NCI-H2227 (cell line): Measurements from ENCODE around the gene FHOD3.

Experiments used
- DNase-seq: peaks from one replicate; lab custom pipeline; 2025; ENCODE audit not compliant: unreplicated experiment; lab: John Stamatoyannopoulos, UW

FHOD3 gene

DNA sequence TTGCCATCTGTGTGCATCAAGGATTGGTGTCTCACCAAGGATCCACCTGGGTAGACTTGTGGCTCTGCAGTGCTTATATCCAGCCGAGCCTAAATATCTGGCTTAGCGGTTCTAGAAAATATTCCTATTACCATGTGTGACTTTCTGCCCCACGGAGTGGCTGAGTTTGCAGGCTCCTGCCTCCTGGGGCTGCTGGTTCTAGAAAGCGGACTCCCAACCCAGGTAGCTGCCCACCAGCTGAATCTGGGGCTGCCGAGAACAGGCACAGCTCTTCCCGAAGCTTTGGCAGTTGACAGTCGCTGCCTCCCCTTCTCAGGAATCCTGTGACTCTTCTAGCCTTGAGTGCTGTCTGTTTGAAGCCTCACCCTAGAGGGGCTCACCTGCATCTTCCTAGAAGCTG is 426.7 kb downstream of the FHOD3 start:
- DNase-seq, result no peak

DNA sequence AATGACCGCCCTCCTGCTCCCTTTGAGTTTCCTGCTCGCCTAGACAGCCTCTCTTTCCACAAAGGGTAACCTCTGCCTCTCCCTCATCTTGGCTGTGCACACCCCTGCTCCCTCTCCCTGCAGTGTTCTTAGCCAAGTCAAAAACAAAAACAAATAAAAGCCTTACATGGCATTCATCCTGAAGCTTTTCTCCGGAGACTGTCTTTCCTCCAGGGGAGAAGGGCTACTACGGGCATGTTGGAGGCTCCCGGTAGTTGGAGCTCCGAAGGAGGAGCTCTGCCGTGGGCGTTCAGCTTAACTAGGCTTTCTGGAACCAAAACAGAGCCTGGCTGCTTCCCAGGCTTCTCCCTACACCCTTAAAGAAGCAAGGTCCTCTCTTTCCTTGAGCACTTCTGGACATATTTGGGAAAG is 427.1 kb downstream of the FHOD3 start:
- no peak for DNase-seq

DNA sequence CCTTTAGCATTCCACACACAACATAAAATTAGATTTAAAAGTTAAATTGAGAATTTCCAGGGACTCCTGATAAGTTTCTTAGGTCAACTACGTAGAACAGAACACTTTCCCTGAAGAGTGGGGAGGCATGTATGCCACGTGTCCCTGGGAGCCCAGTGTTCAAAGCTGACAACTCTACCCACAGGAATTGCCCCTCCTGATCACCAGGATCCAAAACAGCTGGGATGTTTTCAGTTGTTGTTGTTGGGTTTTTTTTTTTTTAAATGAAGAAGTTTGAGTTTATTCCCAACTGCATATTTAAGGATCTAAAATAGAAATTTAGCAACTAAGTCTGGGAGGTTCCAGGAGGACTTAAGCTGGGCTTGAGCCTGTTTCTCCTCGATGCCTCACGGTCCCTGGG is 430.8 kb downstream of the FHOD3 start:
- no peak for DNase-seq

DNA sequence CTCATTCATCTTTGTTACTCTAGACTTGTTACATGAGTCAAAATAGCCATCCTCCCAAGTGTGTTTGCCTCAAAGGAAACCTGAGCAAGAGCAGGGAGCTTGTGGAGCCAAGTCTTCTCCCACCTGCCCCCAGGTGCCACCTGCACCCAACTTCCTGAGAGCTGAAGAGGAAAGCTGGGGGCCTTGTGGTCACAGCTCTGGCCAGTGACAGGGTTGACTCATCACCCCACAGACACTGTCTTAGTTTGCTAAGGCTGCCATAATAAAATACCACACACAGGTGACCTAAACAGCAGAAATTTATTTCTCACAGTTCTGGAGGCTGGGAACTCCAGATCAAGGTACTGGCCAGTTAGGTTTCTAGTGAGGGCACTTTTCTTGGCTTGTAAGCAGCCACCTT is 431.7 kb downstream of the FHOD3 start:
- DNase-seq, result no peak

DNA sequence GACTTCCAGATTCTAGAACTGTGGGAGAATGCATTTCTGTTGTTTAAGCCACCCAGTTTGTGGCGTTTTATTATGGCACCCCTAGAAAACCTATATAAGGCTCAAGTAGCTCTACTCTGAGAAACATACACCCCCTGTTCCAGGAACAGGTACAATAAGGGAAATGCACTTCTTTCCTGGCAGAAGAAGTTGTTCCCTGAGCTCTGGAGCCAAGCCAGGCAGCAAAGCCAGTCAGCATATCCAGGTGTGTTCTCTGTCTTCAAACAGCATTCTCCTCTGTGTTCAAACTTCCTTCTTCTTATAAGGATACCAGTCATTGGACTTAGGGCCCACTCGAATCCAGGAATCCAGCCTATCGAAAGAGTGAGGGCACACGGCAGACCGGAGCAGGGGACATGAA is 434.8 kb downstream of the FHOD3 start:
- DNase-seq, result no peak

DNA sequence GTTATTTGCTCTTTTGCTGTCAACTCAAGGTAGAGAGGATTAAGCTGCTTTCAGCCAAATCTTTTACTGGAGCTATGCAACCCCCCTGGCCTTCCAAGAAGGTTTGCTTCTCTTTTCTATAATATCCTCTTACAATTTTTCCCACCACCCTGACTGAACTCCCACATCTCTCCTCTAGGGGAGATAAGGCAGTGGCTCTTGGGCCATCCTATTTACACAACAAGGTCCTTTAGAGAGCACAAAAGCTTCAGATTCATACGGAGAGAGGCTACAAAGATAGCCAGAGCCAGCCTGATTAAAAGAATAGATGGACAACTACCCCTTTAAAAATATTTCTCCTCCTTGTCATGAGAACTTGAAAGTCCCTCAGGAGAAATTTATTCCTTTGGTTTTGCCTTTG is 435.6 kb downstream of the FHOD3 start:
- DNase-seq, result no peak

DNA sequence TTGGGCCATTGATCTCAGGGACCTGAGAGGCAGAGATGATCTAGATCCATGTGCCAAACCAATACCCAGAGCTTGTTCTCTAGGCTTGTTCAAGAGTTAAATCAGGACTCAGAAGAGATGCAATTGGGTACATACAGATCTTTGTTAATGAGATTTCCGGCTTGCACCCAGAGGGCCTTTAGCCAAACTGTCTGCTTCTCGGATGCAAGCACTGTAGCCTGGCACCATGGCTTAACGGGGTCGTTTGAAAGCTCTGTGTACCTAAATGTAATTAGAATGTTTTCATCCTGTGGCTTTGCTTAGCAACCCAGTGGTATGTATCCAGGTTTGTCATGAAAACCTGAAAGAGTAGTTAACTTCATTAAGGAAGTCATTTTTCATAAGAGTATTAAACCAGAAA is 437.1 kb downstream of the FHOD3 start:
- DNase-seq, result no peak

DNA sequence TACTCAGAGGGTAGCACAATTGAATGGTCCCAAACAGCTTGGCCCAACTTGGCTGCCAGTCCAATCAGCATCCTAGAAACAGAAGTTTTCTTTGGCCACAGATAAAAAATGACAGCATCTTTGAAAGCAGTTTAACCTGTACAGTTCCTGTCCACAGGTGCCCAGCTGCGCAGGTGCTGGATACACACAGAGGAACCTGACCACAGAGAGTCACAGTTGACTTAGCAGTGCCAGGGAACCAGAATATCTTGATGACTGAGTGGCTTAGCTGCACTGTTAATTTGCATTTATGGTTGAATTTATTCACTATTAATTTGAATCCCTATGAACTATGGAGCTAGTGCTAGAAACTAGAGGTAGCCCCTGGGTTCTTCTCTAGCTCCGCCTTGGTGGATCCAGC is 437.6 kb downstream of the FHOD3 start:
- no peak for DNase-seq

DNA sequence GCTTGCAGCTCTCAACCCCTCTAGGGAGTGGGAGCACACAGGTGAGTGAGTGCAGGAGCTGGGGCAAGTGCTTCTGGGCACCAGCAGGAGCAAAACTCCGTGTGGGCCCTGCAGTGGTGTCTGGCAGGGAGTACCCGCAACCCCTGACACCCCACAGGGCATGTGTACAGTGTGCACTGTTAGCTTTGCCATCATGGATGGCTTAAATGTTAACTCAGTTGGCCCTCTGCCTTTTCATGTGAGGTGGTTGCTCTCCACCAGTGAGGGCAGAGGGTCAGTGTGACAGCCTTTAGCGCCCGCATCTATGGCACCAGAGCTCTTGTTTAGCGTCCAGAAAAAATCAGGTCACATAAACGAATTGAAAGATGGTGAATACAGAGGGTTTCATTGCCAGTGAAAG is 438.6 kb downstream of the FHOD3 start:
- no peak for DNase-seq

DNA sequence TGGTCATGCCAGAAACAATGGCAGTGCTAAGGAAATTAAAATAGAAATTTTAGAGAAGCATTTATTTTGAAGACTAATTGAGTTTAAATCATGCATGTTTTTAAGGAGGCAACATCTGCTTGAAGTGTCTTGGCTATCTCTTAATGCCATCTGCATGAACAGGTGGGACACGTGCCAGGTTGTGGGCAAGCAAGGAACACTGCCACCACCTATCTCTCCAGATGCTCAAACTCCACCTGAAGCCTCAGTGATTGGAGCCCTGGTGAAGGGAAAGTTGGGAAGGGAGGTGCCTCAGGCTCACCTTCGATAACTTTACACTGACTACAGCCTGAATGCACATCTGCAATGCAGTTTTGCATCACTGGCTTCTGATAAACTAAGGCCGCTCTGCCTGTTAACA is 439.8 kb downstream of the FHOD3 start:
- no peak for DNase-seq

DNA sequence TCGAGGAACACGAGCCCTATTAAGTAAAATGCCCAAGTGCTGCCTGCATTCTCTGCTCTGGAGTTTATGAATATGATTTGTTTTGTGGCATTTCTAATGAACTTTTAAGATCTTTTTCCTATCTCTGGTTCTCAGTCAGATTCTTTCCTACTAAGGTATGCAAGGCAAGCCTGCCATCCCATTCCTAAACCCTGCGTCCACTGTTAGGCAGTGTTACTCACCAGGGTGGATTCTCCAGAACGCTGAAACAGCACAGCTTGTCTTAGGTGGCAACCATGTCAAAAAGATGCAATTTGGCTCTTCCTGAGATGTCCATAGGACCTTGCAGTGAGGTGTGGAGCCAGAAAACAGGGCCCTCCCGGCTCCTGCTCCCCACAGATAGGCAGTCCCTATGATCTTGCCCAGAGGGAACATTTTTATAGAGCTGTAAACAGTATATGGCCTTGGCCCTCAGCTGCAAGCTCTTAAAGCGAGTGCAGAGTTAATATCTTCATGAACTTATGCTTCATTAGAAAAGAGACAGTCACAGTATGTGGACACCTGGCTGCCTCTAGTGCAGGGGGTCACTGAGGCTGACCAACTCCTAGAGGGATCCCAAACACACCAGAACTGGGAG is 446.9 kb downstream of the FHOD3 start:
- no peak for DNase-seq

DNA sequence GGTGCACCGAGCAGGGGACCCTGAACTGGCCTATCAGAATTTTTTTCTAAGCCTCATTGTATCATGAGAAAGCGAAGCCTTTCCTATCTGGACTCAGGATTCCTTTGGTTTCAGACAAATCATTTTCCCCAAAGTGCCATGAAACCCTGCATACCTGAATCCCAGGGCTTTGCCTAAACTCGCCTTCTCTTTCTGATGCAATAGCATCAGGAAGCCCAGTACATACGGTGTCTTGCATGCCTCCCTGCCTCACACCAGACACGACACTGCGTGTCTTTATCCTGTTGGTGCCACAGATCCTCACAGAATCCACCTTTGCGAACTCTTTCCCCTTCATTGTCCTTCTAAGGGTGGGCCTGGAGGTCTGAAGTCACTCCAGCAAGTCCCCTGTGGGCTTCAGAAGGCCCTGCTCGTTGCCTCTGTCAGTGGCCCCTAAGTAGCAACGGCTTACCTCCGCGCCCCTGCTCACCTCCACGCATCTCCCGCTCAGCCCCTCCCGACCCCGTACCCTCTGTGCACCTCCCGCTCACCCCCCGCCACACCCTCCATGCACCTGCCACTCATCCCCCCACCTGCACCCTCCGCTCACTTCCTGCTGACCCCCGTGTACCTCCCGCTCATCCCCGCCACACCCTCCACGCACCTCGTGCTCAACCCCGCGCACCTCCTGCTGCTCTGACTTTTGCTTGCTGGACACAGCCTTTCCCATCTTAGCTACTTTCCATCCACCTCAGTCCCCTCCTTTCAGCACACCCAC is 447.9 kb downstream of the FHOD3 start:
- DNase-seq, result no peak

DNA sequence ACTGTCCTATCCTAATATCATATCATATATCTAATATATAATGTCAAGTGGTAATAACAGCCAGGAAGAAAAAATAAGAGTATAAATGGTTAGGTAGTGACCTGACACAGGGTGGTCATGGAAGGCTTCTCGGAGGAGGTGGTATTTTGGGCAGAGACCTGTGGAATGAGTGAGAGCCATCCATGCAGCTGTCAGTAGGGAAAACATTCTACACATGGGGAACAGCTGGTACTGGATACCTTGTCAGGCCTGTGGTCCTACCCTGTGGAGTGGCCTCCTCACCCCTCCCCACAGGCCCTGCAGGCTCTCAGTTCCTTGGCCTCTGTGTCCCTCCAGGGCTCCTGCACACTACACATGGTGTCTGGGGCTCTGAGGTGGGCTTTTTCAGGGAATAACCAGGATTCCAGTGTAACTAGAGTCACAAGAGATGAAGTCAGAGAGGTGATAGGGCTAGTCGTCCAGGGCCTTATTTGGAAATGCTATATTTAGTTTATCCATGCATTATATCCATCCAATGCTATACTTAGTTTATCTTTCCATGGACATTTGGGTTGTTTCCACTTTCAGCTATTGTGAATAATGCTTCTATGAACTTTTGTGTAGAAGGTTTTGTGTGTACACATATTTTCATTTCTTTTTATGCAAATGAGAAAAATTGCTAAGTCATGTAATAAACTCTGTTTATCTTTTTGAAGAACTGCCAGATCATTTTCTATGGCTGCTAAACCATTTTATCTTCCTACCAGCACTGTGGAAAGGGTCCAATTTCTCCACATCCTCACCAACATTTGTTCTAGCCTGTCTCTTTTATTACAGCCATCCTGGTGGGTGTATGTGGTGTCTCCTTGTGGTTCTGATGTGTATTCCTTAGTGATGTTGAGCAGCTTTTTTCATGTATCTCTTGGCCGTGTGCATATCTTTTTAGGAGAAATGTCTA is 455.7 kb downstream of the FHOD3 start:
- DNase-seq, result no peak

DNA sequence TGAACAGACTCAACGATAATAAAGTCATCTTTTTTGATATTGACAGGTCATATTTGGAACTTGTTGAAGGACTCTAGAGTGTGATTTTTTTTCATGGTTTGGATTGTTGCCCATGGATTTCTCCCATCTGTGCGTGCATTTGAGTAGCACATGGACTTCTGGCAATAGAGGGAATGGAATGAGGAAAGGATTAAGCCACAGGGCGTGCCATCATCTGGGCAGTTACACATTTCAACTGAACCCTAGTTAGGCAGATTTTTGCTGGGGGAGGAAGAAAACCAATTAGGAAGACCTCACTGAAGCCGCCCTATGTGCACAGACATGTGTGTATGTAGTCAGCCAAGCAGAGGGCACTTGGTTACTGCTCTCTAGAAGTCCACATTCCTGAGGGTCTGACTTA is 458.7 kb downstream of the FHOD3 start:
- DNase-seq, result no peak

DNA sequence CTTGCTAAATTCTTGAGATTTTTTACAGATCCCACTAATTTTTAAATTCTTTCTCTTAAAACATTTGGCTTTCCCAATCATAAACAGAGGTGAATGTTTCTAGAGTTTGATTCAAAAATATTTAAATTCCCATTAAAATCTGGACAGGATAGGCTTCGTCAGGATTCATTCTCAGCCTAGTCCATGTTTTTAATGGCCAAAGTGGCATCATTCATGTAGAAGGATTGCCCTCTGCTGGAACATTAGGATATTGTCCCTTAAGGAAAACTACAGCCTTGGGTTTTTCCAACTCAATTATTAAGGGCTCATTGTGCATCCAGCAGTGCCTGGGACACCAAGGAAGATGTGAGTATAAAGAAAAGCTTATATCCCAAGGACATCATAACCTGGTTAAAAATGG is 459.6 kb downstream of the FHOD3 start:
- peak; percentile 70 for DNase-seq

DNA sequence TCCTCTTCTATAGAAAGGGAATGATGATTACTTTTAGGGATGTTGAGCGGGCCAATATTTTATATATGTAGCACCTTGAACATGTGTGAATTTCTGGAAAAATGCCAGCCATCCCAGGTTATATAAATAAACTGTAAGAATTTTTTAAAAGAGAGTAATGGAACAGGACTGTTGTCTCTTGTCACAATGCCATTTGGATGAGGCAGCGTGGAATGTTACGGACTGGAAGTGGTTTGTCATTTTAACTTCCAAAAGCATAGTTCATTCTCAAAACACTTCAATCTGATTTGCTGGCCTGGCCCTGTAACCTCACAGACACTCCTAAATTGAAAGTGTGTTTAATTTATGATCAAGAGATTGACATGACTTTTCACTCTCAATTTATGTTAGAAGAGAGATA is 460.5 kb downstream of the FHOD3 start:
- no peak for DNase-seq

DNA sequence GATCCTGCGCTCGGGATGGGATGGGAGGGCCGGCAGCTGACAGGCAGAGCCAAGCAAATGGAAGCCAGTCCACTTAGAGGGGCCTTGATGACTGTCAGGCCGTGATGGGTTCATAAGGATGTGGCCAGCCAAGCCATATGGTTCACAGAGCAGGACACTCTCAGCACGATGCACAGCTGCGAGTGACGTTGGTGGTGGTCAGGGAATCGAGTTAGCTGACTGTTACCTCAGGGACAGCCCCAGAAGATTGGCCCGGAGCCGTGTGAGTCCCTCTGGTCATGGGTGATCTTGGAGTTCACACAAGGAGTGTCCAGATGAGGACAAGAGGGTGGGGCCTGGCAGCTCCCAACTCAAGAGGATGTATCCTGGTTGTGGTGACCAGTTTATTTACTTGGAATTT is 461.1 kb downstream of the FHOD3 start:
- no peak for DNase-seq

DNA sequence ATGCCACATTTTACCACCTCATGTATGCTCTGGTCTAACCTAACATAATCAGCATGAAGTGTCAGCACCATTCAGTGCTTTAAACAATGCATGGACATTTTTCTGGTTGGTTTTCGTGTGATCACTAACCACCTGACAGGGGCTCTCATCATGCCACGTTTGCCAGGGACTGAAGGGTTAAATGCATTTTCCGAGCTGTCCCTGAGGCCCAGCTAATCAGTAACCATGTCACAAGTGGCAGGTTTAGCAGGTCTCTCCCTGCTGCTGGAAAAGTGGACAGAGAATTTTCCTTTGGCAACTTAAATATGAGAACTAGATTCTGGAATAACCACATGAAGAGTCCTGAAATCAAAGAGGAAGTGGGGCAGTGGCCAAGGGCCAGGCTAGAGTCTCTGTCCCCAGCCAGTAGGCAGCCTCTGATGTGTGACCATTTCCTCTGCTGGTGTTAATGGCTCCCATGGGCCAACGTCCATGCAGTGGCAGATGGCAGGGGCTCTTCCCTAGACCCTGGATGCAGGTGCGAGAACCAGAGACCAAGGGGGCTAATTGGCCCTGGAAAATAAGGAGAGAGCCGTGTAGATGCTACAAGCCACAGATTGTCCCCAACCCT is 461.8 kb downstream of the FHOD3 start:
- DNase-seq, result no peak

DNA sequence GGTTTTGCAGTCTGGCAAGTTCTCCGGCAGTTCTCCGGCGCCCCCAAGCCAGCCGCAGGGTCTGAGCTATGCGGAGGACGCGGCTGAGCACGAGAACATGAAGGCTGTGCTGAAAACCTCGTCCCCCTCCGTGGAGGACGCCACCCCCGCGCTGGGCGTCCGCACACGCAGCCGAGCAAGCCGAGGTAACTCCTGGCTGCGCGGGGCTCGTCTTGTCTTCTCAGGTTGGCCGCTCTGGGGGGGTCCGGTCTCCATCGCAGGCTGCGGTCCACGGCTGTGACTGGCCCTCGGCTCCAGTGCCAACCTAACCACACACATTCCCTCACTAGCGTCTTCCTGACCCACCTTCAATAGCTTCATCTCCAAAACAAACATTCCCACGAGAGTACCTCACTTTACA is 463.1 kb downstream of the FHOD3 start:
- no peak for DNase-seq

DNA sequence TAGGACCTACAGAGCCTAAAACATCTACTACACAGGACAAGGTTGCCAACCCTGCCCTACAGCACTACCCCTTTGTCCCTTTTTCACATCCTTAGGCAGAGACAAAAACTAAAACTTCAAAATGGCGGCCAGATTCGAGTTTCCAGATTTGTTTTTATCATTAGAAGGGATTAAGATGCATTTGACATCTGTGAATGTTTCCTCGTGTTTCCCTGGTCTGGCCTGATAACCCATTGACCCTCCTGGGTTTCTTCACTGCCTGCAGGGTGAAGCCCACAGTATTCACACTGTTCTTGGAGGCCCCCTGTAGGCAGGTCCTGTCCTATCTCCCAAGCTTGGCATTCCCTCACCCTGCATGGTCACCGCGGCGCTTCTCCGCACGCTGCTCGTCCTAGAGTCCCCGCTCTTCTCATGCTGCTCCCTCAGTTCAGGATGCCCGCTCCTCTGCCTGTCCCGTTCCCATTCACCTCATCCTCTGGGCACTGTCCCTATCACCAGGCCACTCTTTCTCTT is 463.7 kb downstream of the FHOD3 start:
- DNase-seq, result no peak

DNA sequence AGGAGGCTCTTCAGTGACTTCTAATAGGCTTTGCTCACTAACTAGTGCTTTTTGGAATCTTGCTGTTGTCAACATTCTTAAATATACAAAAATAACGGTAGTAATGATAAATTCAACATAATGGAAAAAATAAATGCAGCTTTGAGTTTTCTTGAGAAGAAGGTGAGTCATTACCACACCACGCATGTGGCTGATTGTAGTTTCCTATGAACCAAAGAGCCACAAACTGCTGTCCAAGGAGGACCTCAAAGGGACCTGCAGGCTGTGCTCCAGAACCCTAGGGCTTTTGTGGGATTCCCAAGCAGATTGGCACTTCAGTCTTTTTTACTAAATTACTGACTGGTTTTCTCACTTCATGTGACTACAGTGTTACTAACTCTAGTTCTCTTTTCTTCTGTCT is 464.6 kb downstream of the FHOD3 start:
- DNase-seq, result no peak
